Measurements from ENCODE around the gene FKRP.
"Not testable (repeated sequence)": the region's sequence is repeated elsewhere in the genome, so short reads cannot be mapped to it uniquely, and the experiment has no call there.

Gene FKRP

GRCh38 chr19:46759817-46760333 is 14.0 kb downstream of the FKRP start:
- H3K4me1 ChIP-seq (ENCODE audit: low read length): no peaks in the 10 kb centered on the region
- H2AFZ ChIP-seq (ENCODE audit: low read length): no peak overlapping the region
- TF ChIP-seq CTCF (IDR thresholded peaks at IDR 0.05; ENCODE audit: low read length) (no peak), EZH2phosphoT487 (IDR thresholded peaks at IDR 0.05; ENCODE audit: low read length) (no peak), EZH2 (optimal IDR thresholded peaks at IDR 0.05; ENCODE audit: low read depth, low read length) (no peak)
- H3K9me2 ChIP-seq (replicated peaks; ENCODE audit: insufficient read depth, low read length): no peaks in the 10 kb centered on the region
- no peaks in the 10 kb centered on the region for H3K79me2 ChIP-seq (ENCODE audit: low read length)
- H4K20me1 ChIP-seq (ENCODE audit: insufficient read depth, low read length): no peaks in the 10 kb centered on the region
- H3K36me3 ChIP-seq (replicated peaks; ENCODE audit: insufficient read depth, low read length): no peaks in the 10 kb centered on the region
- no peaks in the 10 kb centered on the region for H3K9me3 ChIP-seq (replicated peaks; ENCODE audit: insufficient read depth, low read length)
- no peak for DNase-seq
- no peaks in the 10 kb centered on the region for H3K27me3 ChIP-seq (replicated peaks; ENCODE audit: insufficient read depth, low read length)
- no peak overlapping the region for H3K9ac ChIP-seq (ENCODE audit: low read length)
- H3F3A ChIP-seq (ENCODE audit: insufficient read depth, low read length): no peaks in the 10 kb centered on the region
- H3K27ac ChIP-seq (ENCODE audit: low read length): no peak overlapping the region
- H3K4me2 ChIP-seq (ENCODE audit: low read depth, low read length): no peak overlapping the region
- no peak overlapping the region for H3K4me3 ChIP-seq (ENCODE audit: low read length)

- Histone ChIP-seq H3K9me3 (replicated peaks; ENCODE audit: insufficient read depth, low read length) (no peaks in the 10 kb centered on the region), H3K27ac (ENCODE audit: low read length) (no peak overlapping the region), H3K36me3 (replicated peaks; ENCODE audit: insufficient read depth, low read length) (no peaks in the 10 kb centered on the region), H3F3A (ENCODE audit: insufficient read depth, low read length) (no peaks in the 10 kb centered on the region), H3K4me3 (ENCODE audit: low read length) (no peak overlapping the region), H3K4me1 (ENCODE audit: low read length) (no peaks in the 10 kb centered on the region), H3K9me2 (replicated peaks; ENCODE audit: insufficient read depth, low read length) (no peaks in the 10 kb centered on the region), H4K20me1 (ENCODE audit: insufficient read depth, low read length) (no peaks in the 10 kb centered on the region), H3K9ac (ENCODE audit: low read length) (no peak overlapping the region), H2AFZ (ENCODE audit: low read length) (no peak overlapping the region), H3K79me2 (ENCODE audit: low read length) (no peaks in the 10 kb centered on the region), H3K4me2 (ENCODE audit: low read depth, low read length) (no peak overlapping the region), H3K27me3 (replicated peaks; ENCODE audit: insufficient read depth, low read length) (no peaks in the 10 kb centered on the region)
- no peak for TF ChIP-seq EZH2phosphoT487 (IDR thresholded peaks at IDR 0.05; ENCODE audit: low read length)
- TF ChIP-seq CTCF (IDR thresholded peaks at IDR 0.05; ENCODE audit: low read length): no peak
- TF ChIP-seq EZH2 (optimal IDR thresholded peaks at IDR 0.05; ENCODE audit: low read depth, low read length): no peak
- DNase-seq: no peak
These were observed 14.5 kb downstream of the FKRP start for GRCh38 chr19:46760363-46760762.

GRCh38 chr19:46760897-46761296 is 15.0 kb downstream of the FKRP start:
- not testable (repeated sequence) for H3K9ac ChIP-seq (ENCODE audit: low read length); H3K4me2 ChIP-seq (ENCODE audit: low read depth, low read length); H3F3A ChIP-seq (ENCODE audit: insufficient read depth, low read length); H3K4me3 ChIP-seq (ENCODE audit: low read length); DNase-seq; H3K79me2 ChIP-seq (ENCODE audit: low read length); H2AFZ ChIP-seq (ENCODE audit: low read length); H3K9me3 ChIP-seq (replicated peaks; ENCODE audit: insufficient read depth, low read length); H3K36me3 ChIP-seq (replicated peaks; ENCODE audit: insufficient read depth, low read length); H4K20me1 ChIP-seq (ENCODE audit: insufficient read depth, low read length); H3K27ac ChIP-seq (ENCODE audit: low read length); H3K4me1 ChIP-seq (ENCODE audit: low read length); H3K9me2 ChIP-seq (replicated peaks; ENCODE audit: insufficient read depth, low read length); H3K27me3 ChIP-seq (replicated peaks; ENCODE audit: insufficient read depth, low read length)

GRCh38 chr19:46761418-46761831 is 15.6 kb downstream of the FKRP start:
- no peak overlapping the region for H3K4me3 ChIP-seq (ENCODE audit: low read length)
- H3K4me1 ChIP-seq (ENCODE audit: low read length): no peaks in the 10 kb centered on the region
- no peak overlapping the region for H2AFZ ChIP-seq (ENCODE audit: low read length)
- DNase-seq: no peak
- no peak overlapping the region for H3K27ac ChIP-seq (ENCODE audit: low read length)
- H4K20me1 ChIP-seq (ENCODE audit: insufficient read depth, low read length): no peaks in the 10 kb centered on the region
- no peak for TF ChIP-seq EZH2phosphoT487 (IDR thresholded peaks at IDR 0.05; ENCODE audit: low read length)
- TF ChIP-seq CTCF (IDR thresholded peaks at IDR 0.05; ENCODE audit: low read length): no peak
- TF ChIP-seq EZH2 (optimal IDR thresholded peaks at IDR 0.05; ENCODE audit: low read depth, low read length): no peak
- H3K9ac ChIP-seq (ENCODE audit: low read length): no peak overlapping the region
- H3F3A ChIP-seq (ENCODE audit: insufficient read depth, low read length): no peaks in the 10 kb centered on the region
- H3K4me2 ChIP-seq (ENCODE audit: low read depth, low read length): no peak overlapping the region
- H3K9me2 ChIP-seq (replicated peaks; ENCODE audit: insufficient read depth, low read length): no peaks in the 10 kb centered on the region
- H3K36me3 ChIP-seq (replicated peaks; ENCODE audit: insufficient read depth, low read length): no peaks in the 10 kb centered on the region
- no peaks in the 10 kb centered on the region for H3K79me2 ChIP-seq (ENCODE audit: low read length)
- H3K9me3 ChIP-seq (replicated peaks; ENCODE audit: insufficient read depth, low read length): no peaks in the 10 kb centered on the region
- H3K27me3 ChIP-seq (replicated peaks; ENCODE audit: insufficient read depth, low read length): no peaks in the 10 kb centered on the region

Data from MM.1S (cell line).